ENCODE results near the gene SRR.

The SRR gene

GRCh38 chr17:2371183-2372130 lies 67.7 kb downstream of the SRR start:
- peaks cover 32% of the 10 kb centered on the region for H3K4me1 ChIP-seq (ENCODE audit: control insufficient read depth, insufficient read depth, low read length)
- H3K27me3 ChIP-seq (ENCODE audit: control insufficient read depth in 1 of 2, insufficient read depth in 2 of 2, low read length in 2 of 2): no peaks in the 10 kb centered on the region
- H3K36me3 ChIP-seq (ENCODE audit: control insufficient read depth in 2 of 2, insufficient read depth in 2 of 2, low read length in 2 of 2): peaks cover 19 to 25% of the 10 kb centered on the region in 2 donors
- H3K4me3 ChIP-seq (ENCODE audit: low read length in 2 of 2): no peak overlapping the region
- H3K9me3 ChIP-seq (ENCODE audit: control insufficient read depth in 2 of 2, low read length in 2 of 2): no peaks in the 10 kb centered on the region
- no peak overlapping the region for H3K9ac ChIP-seq (ENCODE audit: low read length in 2 of 2)
- no peak overlapping the region for H3K27ac ChIP-seq (ENCODE audit: low read length)

DNA sequence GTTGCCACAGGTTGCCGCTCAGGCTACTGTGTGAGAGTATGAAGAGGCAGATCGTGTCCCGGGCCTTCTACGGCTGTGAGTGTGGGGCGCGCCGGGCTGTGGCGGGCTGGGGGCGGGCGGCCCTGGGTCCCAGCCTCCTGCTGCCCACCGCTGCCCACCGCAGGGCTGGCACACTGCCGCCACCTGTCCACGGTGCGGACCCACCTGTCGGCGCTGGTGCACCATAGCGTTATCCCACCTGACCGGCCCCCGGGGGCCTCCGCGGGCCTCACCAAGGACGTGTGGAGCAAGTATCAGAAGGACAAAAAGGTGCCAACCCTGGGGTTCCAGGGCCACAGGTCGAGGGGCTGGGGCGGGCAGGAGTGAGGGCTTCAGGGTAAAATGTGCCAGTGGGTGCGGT lies 68.4 kb downstream of the SRR start:
- H3K9ac ChIP-seq (ENCODE audit: low read length in 2 of 2): no peak overlapping the region
- peaks cover 21 to 29% of the 10 kb centered on the region in 2 donors for H3K36me3 ChIP-seq (ENCODE audit: control insufficient read depth in 2 of 2, insufficient read depth in 2 of 2, low read length in 2 of 2)
- no peaks in the 10 kb centered on the region for H3K9me3 ChIP-seq (ENCODE audit: control insufficient read depth in 2 of 2, low read length in 2 of 2)
- no peaks in the 10 kb centered on the region for H3K27me3 ChIP-seq (ENCODE audit: control insufficient read depth in 1 of 2, insufficient read depth in 2 of 2, low read length in 2 of 2)
- H3K4me3 ChIP-seq (ENCODE audit: low read length in 2 of 2): no peak overlapping the region
- peaks cover 31% of the 10 kb centered on the region for H3K4me1 ChIP-seq (ENCODE audit: control insufficient read depth, insufficient read depth, low read length)
- no peak overlapping the region for H3K27ac ChIP-seq (ENCODE audit: low read length)

DNA sequence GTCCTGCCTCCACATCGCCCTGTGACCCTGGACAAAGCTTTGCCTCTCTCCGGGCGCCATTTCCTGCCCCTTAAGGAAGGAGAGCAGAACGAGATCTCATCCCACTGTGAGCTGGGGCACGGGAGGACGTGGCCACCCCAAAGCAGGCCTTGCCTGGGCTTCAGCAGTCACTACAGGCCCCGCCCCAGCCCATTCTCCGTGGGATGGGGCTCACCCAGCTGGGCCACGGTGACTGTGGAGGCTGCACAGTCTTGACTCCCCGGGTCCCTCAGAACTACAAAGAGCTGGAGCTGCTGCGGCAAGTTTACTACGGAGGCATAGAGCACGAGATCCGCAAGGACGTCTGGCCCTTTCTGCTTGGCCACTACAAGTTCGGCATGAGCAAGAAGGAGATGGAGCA lies 68.9 kb downstream of the SRR start:
- H3K4me1 ChIP-seq (ENCODE audit: control insufficient read depth, insufficient read depth, low read length): peaks cover 28% of the 10 kb centered on the region
- H3K9ac ChIP-seq (ENCODE audit: low read length in 2 of 2): no peak overlapping the region
- no peak overlapping the region for H3K27ac ChIP-seq (ENCODE audit: low read length)
- peaks cover 21 to 29% of the 10 kb centered on the region in 2 donors for H3K36me3 ChIP-seq (ENCODE audit: control insufficient read depth in 2 of 2, insufficient read depth in 2 of 2, low read length in 2 of 2)
- no peaks in the 10 kb centered on the region for H3K9me3 ChIP-seq (ENCODE audit: control insufficient read depth in 2 of 2, low read length in 2 of 2)
- no peak overlapping the region for H3K4me3 ChIP-seq (ENCODE audit: low read length in 2 of 2)
- no peaks in the 10 kb centered on the region for H3K27me3 ChIP-seq (ENCODE audit: control insufficient read depth in 1 of 2, insufficient read depth in 2 of 2, low read length in 2 of 2)

- Histone ChIP-seq H3K36me3 (ENCODE audit: control insufficient read depth in 2 of 2, insufficient read depth in 2 of 2, low read length in 2 of 2) (peaks cover 21 to 27% of the 10 kb centered on the region in 2 donors), H3K27ac (ENCODE audit: low read length) (no peak overlapping the region), H3K4me1 (ENCODE audit: control insufficient read depth, insufficient read depth, low read length) (peaks cover 24% of the 10 kb centered on the region), H3K27me3 (ENCODE audit: control insufficient read depth in 1 of 2, insufficient read depth in 2 of 2, low read length in 2 of 2) (no peaks in the 10 kb centered on the region), H3K9me3 (ENCODE audit: control insufficient read depth in 2 of 2, low read length in 2 of 2) (no peaks in the 10 kb centered on the region), H3K4me3 (ENCODE audit: low read length in 2 of 2) (no peak overlapping the region), H3K9ac (ENCODE audit: low read length in 2 of 2) (no peak overlapping the region)
Measured at GRCh38 chr17:2373179-2373578, 69.4 kb downstream of the SRR start.
